ENCODE results near the gene PROM1.

DNA sequence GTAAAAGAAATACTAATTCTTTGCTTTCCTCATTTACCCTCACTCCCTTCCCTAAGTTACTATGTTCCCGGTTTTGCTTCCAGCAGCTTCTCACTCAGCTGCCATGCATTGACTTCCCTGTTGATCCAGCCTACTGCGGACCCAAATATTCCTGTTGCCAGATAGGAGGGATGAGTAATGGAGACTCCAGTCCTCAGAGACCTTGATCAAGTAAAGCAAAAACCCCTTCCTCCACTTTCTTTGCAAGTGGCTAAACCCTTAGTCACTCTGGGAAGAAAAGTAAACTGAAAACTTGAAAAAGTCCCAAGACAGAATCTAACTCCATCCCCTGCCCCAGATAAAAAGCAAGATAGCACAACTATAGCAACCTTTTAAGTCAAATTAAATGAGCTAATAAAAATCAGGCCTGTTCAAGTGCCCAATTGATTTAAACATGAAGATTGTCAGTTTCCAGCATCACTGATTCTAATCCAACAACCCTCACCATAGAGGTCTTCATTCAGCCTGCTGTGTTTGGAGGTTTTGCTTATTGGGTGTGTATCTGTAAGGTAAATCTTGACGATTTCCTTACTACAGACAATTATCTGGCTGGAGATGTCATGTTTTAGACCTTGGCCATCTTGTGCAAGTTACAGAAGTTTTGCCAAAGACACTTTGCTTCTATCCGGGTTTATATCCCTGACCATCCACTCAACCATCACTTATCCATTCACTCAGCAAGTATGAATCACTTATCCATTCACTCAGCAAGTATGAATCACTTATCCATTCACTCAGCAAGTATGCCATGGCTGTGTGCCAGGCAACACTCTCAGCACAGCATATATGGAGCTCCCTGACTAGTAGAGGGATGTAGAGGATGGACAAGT lies 162.9 kb downstream of the PROM1 start:
- TF ChIP-seq, protein P1, sequence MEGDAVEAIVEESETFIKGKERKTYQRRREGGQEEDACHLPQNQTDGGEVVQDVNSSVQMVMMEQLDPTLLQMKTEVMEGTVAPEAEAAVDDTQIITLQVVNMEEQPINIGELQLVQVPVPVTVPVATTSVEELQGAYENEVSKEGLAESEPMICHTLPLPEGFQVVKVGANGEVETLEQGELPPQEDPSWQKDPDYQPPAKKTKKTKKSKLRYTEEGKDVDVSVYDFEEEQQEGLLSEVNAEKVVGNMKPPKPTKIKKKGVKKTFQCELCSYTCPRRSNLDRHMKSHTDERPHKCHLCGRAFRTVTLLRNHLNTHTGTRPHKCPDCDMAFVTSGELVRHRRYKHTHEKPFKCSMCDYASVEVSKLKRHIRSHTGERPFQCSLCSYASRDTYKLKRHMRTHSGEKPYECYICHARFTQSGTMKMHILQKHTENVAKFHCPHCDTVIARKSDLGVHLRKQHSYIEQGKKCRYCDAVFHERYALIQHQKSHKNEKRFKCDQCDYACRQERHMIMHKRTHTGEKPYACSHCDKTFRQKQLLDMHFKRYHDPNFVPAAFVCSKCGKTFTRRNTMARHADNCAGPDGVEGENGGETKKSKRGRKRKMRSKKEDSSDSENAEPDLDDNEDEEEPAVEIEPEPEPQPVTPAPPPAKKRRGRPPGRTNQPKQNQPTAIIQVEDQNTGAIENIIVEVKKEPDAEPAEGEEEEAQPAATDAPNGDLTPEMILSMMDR (IDR thresholded peaks at IDR 0.05) = no peak
- TF ChIP-seq POLR2AphosphoS5 (IDR thresholded peaks at IDR 0.05) (peak in 1 of 2 donors; percentile 53), POLR2A (IDR thresholded peaks at IDR 0.05) (no peak), EP300 (IDR thresholded peaks at IDR 0.05) (peak in 1 of 4 donors; percentile 18)
